SK-N-MC (cell line): ENCODE data around the gene BLID.

ENCODE experiments used
- DNase-seq: peaks from one replicate; pipeline ENCODE4 v3.0.0-alpha.2; 2011; ENCODE audit warnings: low read depth, low spot score
- H3K27ac ChIP-seq: fragments of 200-600 bp; sonication (generic); 2 replicates; pipeline ENCODE4 v1.5.1; 2016; ENCODE audit warnings: mixed run types
- H3K36me3 ChIP-seq: fragments of 200-600 bp; sonication (generic); 2 replicates; pipeline ENCODE4 v1.6.1; 2017; ENCODE audit warnings: antibody characterized with exemption, low read length, mixed read lengths; ENCODE audit not compliant: insufficient read depth
- H3K4me3 ChIP-seq: fragments of 200-600 bp; sonication (generic); 2 replicates; pipeline ENCODE4 v1.5.1; 2016
- H3K9ac ChIP-seq: fragments of 200-600 bp; sonication (generic); 2 replicates; pipeline ENCODE4 v1.8.0; 2017; ENCODE audit warnings: mixed run types, mixed read lengths; ENCODE audit not compliant: insufficient read length
- H3K9me3 ChIP-seq: fragments of 200-600 bp; sonication (generic); 2 replicates; pipeline ENCODE4 v1.6.1; 2017; ENCODE audit warnings: low read depth, mild to moderate bottlenecking, antibody characterized with exemption, low read length, moderate library complexity, mixed read lengths
- EZH2 ChIP-seq: fragments of 200-600 bp; sonication (generic); IDR thresholded peaks from one replicate; pipeline ENCODE4 v1.6.1; 2017; ENCODE audit warnings: antibody characterized with exemption
- FOXP2 ChIP-seq: optimal IDR thresholded peaks from 2 replicates; pipeline ENCODE3; 2011; ENCODE audit warnings: mild to moderate bottlenecking, moderate library complexity; ENCODE audit not compliant: insufficient read depth; ENCODE audit errors: extremely low read length, control extremely low read depth
- POLR2AphosphoS5 ChIP-seq: IDR thresholded peaks from 2 replicates; pipeline ENCODE4 v1.6.1; 2012; ENCODE audit warnings: mild to moderate bottlenecking, low read depth, low read length, borderline replicate concordance

The BLID gene

DNA sequence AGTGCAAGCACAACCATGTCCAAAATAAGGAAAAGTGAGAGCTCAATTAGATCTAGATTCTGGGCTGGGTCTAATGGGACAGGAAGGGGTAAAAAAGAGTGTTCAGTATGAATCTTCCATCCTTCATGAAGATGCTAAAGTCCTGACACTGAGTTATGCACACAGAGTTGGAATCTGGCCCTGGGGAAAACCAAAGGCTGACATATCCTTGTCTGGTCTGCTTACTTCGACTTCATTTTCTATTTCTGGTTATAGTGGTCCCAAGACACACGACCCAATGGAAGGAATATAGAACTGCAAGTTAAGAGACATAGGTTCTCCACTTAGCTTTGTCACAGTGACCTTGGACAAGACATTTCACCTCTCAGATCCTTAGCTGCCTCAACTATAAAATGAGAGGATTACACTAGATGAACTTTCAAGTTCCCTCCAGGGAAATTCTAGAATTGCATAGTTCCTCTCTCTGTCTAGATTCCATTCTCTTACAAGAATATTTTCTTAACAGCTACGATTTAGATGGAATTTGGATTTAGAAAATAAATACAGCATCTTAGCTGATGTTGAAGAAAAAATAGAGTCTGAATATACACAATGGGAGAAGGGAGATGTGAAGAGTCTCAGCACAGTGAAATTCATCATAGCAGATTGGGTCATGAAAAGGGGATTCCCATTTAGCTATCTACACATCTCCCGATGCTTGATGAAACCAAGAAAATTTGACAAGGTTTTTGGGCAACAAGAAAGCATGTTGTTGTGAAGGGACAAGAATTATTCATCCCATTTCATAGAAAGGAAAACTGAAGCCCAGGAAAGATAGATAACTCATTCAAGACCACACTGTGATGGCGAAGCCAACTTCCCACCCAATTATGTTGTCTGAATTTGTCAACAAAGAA is 3.3 kb downstream of the BLID start:
- Histone ChIP-seq H3K9ac (no peak overlapping the region), H3K36me3 (no peaks in the 10 kb centered on the region), H3K4me3 (no peak overlapping the region), H3K27ac (no peak overlapping the region), H3K9me3 (no peaks in the 10 kb centered on the region)
- TF ChIP-seq EZH2 = no peak
- DNase-seq = no peak

DNA sequence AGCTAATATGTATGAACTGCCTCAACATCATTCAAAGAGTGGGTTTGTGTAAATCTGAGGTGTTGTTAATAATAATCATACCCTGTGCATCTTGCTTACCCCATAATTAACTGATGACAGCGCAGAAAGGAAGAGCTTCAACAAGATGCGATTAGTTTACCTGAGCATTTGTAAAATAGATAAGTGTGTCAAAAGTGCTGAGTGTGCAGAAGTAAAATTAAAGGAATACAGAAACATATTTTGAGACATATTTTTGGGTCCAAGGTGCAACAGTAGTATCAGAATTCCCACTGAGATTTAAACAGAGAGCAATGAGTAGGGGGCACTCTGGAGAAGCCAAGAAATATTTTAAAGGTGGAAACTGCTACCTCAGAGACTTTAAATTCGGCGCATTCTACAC is 6.1 kb downstream of the BLID start:
- TF ChIP-seq EZH2 (no peak), FOXP2 (no peak), POLR2AphosphoS5 (no peak)
- no peak overlapping the region for H3K4me3 ChIP-seq
- no peak overlapping the region for H3K27ac ChIP-seq

DNA sequence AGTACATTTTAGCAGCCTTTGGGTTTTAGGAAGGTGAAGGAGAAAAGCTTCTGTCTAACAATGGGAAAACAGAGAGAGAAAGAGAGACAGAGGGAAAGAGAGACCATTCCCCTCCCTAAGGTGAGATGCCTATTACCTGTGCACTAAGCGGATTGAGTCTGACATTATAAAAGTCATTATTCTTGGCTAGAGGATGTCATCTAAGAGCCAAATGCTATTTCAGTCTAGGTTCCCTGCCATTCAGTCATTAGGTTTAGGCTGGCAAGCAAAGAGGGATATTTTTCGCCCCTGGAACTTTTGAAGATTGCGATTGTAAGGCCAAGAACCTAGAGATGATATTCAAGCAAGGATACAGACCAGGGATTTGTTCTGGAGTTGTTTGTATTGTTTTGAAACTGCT is 7.2 kb downstream of the BLID start:
- H3K9ac ChIP-seq = no peak overlapping the region
- no peak overlapping the region for H3K4me3 ChIP-seq
- DNase-seq = no peak
- H3K36me3 ChIP-seq = no peaks in the 10 kb centered on the region
- TF ChIP-seq EZH2 (no peak), FOXP2 (no peak), POLR2AphosphoS5 (no peak)
- H3K9me3 ChIP-seq = no peaks in the 10 kb centered on the region
- H3K27ac ChIP-seq = no peak overlapping the region

More for the DNA sequence above, 6.1 kb downstream of the BLID start:
- Histone ChIP-seq H3K9me3 (no peaks in the 10 kb centered on the region), H3K9ac (no peak overlapping the region), H3K36me3 (no peaks in the 10 kb centered on the region)
- DNase-seq = no peak

DNA sequence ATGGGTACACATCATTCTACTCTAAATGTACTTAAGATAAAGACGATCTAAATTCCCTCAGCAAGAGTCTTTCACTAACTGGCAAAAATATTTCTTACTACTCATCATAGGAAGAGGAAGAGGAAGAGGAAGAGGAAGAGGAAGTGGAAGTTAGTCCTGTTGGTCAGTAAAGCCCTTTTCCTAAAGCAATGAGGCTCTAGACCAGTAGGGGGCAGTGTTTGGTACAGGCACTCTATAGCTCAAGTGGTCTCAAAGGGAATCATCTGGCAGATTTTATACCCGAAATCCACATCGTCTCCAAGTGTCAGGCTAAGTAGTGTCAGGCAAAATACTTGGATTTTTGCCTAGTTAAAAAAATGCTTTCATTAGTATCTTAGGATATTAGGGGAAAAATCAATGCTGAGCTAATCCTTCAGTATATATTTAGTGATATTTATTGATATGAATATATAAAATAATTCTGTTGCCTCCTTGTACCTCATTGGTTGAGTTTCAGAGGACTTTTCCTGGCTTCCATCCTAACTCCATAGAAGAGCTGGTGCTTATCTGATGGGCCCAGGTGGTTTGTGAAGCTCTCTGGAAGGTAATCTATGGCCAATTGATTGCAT is 7.7 kb downstream of the BLID start:
- Histone ChIP-seq H3K4me3 (no peak overlapping the region), H3K36me3 (no peaks in the 10 kb centered on the region), H3K9me3 (no peaks in the 10 kb centered on the region), H3K27ac (no peak overlapping the region), H3K9ac (no peak overlapping the region)
- DNase-seq = peak; percentile 10
- no peak for TF ChIP-seq POLR2AphosphoS5
- TF ChIP-seq FOXP2 = no peak
- TF ChIP-seq EZH2 = no peak

DNA sequence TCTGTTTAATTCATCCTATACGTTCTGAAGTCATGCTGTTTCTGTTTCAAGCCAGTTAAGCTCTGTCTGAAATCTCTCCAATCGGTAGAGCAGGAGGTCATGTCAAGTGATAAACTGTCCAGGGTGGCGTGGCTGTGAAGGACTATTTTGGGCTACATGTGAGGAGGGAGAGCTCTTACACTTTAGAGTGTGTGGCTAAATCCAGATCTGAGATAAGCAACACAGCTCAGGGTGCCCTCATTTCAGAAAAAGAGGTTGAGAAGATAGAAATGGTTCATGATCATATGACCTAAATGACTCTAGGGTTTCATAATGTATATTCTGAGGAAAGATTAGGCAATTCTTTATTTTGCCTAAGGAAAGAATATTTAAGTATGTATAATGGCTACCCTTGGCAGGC is 8.4 kb downstream of the BLID start:
- no peaks in the 10 kb centered on the region for H3K36me3 ChIP-seq
- H3K27ac ChIP-seq = no peak overlapping the region
- no peak overlapping the region for H3K4me3 ChIP-seq
- no peak for DNase-seq
- no peaks in the 10 kb centered on the region for H3K9me3 ChIP-seq
- no peak for TF ChIP-seq POLR2AphosphoS5
- TF ChIP-seq EZH2 = no peak
- no peak for TF ChIP-seq FOXP2
- no peak overlapping the region for H3K9ac ChIP-seq

DNA sequence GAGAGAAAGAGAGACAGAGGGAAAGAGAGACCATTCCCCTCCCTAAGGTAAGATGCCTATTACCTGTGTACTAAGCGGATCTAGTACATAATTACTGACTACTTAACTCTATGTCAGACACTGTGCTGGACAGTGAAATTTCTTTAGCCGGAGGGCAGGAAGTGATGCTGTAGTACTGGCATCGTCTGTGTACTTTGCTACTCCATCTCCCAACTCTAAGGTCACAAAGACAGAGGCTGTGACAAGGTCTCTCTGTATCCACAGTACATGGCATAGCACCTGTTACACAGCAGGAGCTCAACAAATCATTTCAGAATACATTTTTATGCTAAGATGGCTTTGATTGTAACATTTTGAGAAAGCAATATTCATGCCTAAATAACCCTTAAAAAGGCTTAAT is 9.0 kb downstream of the BLID start:
- no peak for DNase-seq
- H3K9me3 ChIP-seq = no peaks in the 10 kb centered on the region
- H3K36me3 ChIP-seq = no peaks in the 10 kb centered on the region
- H3K4me3 ChIP-seq = no peak overlapping the region
- no peak overlapping the region for H3K9ac ChIP-seq
- no peak overlapping the region for H3K27ac ChIP-seq
- no peak for TF ChIP-seq POLR2AphosphoS5
- TF ChIP-seq EZH2 = no peak
- no peak for TF ChIP-seq FOXP2

DNA sequence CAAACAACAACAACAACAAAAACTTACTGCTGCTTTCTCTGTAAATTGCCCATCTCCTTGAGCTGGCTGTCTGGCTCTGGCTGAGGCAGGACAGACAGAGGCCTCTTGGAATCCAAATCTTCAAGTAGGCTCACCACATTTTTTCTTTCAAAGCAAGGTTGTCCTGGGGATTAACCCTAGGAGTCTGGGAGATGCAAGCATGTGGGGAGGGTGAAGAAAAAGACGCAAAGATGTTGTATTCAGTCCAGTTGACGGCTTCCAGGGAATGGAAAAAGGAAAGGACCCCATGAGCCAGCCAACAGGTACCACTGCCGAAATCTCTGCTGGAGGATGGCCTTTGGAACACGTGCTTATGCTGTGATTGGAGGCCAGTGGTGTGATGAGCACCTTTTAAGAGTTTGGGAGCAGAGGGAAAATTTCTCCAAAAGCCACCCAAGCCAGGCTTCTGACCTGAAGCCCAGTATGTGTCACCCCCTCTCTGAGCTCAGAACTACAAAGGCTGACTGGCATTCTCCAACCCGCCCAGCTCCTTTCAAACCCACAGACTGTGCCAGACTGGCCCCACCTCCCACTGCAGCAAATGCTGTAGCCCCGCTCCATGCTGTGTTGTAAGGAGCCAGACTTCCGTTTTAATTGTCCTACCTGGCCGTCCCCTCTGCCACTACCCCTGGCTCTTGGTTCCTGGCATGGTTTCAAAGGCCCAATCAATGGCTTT is 10.8 kb downstream of the BLID start:
- no peak overlapping the region for H3K4me3 ChIP-seq
- DNase-seq = no peak
- no peaks in the 10 kb centered on the region for H3K9me3 ChIP-seq
- H3K27ac ChIP-seq = no peak overlapping the region
- no peak for TF ChIP-seq FOXP2
- no peak for TF ChIP-seq EZH2
- no peak for TF ChIP-seq POLR2AphosphoS5
- H3K36me3 ChIP-seq = no peaks in the 10 kb centered on the region
- no peak overlapping the region for H3K9ac ChIP-seq

DNA sequence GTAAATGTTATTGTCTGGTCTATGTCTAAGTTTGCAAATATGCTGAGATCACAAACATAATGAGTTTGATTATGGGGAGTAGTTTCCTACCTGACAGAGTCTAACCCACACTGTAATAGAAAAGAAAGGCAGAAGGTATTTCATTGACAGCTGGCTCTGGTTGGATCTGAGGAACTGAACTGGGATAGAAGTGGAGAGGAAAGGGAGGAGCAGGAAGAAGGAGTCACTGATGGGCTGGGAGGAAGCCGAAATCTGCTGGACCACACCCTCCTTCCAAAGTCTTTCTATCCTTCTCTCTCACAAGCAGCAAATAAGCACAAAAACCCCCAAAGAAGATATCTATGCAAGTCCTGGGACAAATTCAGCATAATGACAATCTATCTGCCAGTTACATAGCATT is 11.7 kb downstream of the BLID start:
- H3K9ac ChIP-seq = no peak overlapping the region
- no peaks in the 10 kb centered on the region for H3K9me3 ChIP-seq
- no peak for TF ChIP-seq POLR2AphosphoS5
- TF ChIP-seq EZH2 = no peak
- TF ChIP-seq FOXP2 = no peak
- H3K4me3 ChIP-seq = no peak overlapping the region
- no peak for DNase-seq
- H3K27ac ChIP-seq = no peak overlapping the region
- H3K36me3 ChIP-seq = no peaks in the 10 kb centered on the region
